ENCODE data around the gene ZBTB9.
A peak's percentile ranks its signal among the peaks of the same experiment; 100 is the strongest.

The ZBTB9 gene

GRCh38 chr6:33424855-33425667 is 29.3 kb upstream of the ZBTB9 start (continued):
- TF ChIP-seq ZNF600 (tag by site-specific recombination; IDR thresholded peaks at IDR 0.05) (peak; percentile 52; the same call in 1 of the 2 replicates), ZNF394 (tag by site-specific recombination; IDR thresholded peaks at IDR 0.05; ENCODE audit: borderline replicate concordance) (no peak), ZNF701 (tag by site-specific recombination; IDR thresholded peaks at IDR 0.05) (no peak), ZNF335 (tag by site-specific recombination; conservative IDR thresholded peaks at IDR 0.05) (no peak), ZNF639 (tag by site-specific recombination; IDR thresholded peaks at IDR 0.05) (no peak), ZNF776 (tag by site-specific recombination; IDR thresholded peaks at IDR 0.05; ENCODE audit: borderline replicate concordance) (no peak), PBX3 (CRISPR knock-in tag; IDR thresholded peaks at IDR 0.05) (no peak), ZNF571 (tag by site-specific recombination; IDR thresholded peaks at IDR 0.05) (no peak), SCRT1 (tag by site-specific recombination; IDR thresholded peaks at IDR 0.05; ENCODE audit: borderline replicate concordance) (no peak), ZNF707 (tag by site-specific recombination; IDR thresholded peaks at IDR 0.05) (no peak), ZNF112 (tag by site-specific recombination; IDR thresholded peaks at IDR 0.05) (no peak), HOXA7 (CRISPR knock-in tag; IDR thresholded peaks at IDR 0.05; ENCODE audit: borderline replicate concordance) (no peak), ZEB2 (tag by site-specific recombination; IDR thresholded peaks at IDR 0.05) (no peak), KLF1 (tag by site-specific recombination; IDR thresholded peaks at IDR 0.05) (no peak), ZIC2 (tag by site-specific recombination; IDR thresholded peaks at IDR 0.05) (no peak), ZBTB21 (tag by site-specific recombination; IDR thresholded peaks at IDR 0.05) (no peak), ZSCAN16 (tag by site-specific recombination; IDR thresholded peaks at IDR 0.05) (no peak; the same call in 1 of the 2 replicates), ZNF24 (tag by site-specific recombination; IDR thresholded peaks at IDR 0.05) (no peak), GLIS1 (tag by site-specific recombination; IDR thresholded peaks at IDR 0.05) (no peak), HOXC10 (CRISPR knock-in tag; IDR thresholded peaks at IDR 0.05) (no peak), ZSCAN23 (tag by site-specific recombination; IDR thresholded peaks at IDR 0.05) (no peak), ZBTB1 (tag by site-specific recombination; IDR thresholded peaks at IDR 0.05) (no peak), FEZF1 (tag by site-specific recombination; IDR thresholded peaks at IDR 0.05) (no peak), ZNF391 (tag by site-specific recombination; IDR thresholded peaks at IDR 0.05; ENCODE audit: borderline replicate concordance, low read depth) (no peak), ZNF654 (tag by site-specific recombination; IDR thresholded peaks at IDR 0.05; ENCODE audit: low read depth) (no peak), EGR2 (tag by site-specific recombination; IDR thresholded peaks at IDR 0.05; ENCODE audit: low read depth) (peak; percentile 66), ZNF510 (tag by site-specific recombination; IDR thresholded peaks at IDR 0.05; ENCODE audit: insufficient replicate concordance) (no peak), ZNF292 (tag by site-specific recombination; IDR thresholded peaks at IDR 0.05; ENCODE audit: borderline replicate concordance, low read depth) (no peak), KLF10 (tag by site-specific recombination; IDR thresholded peaks at IDR 0.05) (no peak), ELK4 (IDR thresholded peaks at IDR 0.05; ENCODE audit: borderline replicate concordance, low read depth, low read length) (no peak), ZBTB26 (tag by site-specific recombination; optimal IDR thresholded peaks at IDR 0.05) (no peak)
